Skin of body (tissue), 2 donors: ENCODE measurements around the gene GPSM1. TPM values are rescaled to one million over a fixed set of nuclear protein-coding genes. Genes with fewer than 3 reads are reported as not detected.

ENCODE experiments used
- DNase-seq: peaks from one replicate; lab custom pipeline; 2025; lab: John Stamatoyannopoulos, UW
- total RNA-seq: library from RNA; depleted of rRNA; stranded (reverse); fragments of >200 nt; gene quantifications from one replicate; pipeline ENCODE4 v1.2.3, GENCODE V29; 2014

The GPSM1 gene
- total RNA-seq, 1 donor from 2014 or later = 18.6 TPM

DNA sequence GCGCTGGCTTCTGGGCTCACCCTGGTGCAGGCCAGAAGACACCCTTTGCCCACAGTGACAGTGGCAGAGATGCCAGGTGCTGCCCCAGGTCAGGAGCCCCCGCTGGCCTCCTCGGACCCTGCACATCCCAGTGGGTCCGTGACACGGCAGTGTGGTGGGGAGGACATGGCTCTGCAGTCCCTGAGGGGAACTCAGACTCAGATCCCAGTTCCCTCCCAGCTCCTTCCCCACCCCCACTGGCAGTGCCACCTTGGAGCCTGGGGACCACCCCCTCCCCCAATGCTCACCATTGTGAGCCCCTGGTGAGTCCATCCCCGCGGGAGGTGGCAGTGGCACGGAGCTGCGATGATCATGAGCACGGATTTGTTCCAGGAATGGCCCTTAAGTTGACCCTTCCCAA is 22.9 kb upstream of the GPSM1 start:
- no peak for DNase-seq

DNA sequence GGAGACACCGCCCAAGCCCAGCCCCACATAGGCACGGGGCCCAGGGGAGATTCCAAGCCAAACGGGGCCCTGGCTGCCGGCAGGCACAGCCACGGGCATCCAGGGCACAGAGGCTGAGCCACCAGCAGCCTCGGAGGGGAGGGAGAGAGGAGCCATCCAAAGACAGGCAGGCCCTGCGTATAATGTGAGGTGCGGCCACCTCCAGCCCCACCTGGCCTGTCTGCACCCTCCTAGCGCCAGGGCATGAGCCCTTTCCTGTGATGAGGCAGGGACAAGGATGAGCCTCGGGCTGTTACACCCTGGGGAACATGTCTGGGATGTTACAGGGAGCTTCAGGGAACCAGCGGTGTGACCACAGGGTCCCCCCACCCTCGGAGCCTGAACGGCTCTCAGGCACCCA is 22.4 kb upstream of the GPSM1 start:
- no peak for DNase-seq

DNA sequence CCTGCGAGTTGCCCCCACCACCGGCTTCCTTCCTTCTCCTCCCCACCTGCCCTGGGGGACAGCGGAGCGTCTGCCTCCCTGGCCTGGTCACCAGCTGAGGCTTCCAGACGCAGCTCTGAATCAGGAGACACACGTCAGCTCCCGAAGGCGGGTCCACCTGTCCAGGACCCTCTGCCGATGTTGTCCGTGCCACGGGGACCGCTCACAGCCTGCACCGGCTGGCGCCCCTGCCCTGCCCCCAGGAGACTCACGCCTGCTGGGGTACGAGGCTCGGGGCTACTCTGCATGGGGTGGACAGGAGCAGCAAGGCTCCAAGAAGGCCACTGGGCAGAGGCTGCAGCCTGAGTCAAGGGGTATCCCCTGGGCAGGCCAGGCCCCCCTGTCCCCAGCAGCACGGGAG is 21.5 kb upstream of the GPSM1 start:
- DNase-seq = no peak

DNA sequence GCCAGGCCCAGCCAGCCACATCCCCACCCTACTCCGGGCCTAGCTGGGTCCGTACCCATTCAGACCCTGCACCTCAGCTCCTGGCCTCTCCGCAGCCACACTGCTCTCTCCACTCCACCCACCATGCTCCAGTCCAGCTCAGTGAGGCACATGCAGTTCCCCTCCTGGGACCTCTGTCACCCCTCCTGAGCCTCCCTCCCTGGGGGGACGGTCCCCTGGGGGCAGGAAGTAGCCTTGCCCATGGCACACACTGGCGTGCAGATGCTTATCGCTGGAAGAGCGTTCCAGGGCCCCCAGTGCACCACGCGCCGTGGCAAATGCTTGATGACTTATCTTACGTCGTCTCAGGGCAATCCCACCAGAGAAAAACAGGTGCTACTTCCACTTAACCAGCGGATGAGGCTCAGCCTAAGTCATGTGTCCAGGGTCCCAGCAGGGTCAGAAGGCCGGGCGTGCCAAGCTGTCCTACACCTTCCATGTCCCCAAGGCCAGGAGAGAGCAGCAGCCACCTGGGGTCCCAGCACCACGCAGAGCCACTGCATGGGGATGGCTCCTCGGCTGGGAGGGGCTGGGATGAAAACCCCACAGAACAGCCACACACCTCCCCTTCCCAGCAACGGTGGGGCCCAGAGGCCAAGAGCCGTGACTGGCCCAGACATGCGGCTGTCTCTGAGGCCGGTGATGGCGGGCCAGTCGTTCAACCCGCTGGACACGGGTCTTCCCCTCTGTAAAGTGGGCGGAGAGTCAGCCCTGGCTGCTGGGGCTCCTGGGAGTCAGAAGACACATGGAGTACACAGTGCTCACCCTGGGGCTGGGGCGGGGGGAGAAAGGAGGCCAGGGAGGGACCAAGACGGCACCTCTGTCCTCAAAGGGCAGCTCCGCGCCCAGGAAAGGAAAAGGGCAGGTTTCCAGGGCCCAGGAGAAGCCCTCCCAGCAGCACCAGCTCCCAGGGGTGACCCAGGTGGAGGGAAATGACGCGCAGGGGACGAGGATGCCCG is 20.8 kb upstream of the GPSM1 start:
- no peak for DNase-seq

DNA sequence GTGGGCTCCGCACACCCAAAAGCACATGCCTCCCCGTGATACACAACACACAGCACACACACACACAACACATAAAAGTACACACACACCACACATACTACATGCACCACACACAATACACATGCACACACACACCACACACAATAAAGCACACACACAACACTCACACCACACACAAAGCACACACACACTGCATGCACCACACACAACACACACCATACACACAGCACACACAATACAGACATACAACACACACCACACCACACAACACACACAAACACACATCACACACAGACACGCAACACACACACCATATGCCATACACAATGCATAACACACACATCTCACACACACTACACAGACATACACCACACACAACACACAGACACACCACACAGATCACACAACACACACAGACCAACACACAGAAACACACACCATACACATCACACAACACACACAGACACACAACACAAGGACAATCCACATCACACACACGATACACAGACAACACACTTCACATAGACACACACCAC is 20.1 kb upstream of the GPSM1 start:
- DNase-seq = no peak

DNA sequence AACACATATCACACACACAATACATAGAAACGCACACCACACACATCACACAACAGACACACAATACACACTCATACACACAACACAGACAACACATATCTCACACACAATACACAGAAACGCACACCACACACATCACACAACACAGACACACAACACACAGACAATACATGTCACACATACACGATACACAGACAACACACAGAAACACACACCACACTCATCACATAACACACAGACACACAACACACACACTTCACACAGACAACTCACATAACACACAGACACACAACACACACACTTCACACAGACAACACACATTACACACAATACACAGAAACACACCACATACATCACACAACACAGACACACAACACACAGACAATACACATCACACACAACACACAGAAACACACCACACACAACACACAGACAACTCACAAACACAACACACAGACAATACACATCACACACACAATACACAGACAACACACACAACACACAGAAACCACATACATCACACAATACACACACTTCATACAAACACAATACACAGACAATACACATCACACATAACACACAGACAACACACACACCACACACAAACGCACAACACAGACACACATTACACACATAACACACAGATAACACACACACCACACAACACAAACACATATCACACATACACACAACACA is 19.2 kb upstream of the GPSM1 start:
- no peak for DNase-seq

DNA sequence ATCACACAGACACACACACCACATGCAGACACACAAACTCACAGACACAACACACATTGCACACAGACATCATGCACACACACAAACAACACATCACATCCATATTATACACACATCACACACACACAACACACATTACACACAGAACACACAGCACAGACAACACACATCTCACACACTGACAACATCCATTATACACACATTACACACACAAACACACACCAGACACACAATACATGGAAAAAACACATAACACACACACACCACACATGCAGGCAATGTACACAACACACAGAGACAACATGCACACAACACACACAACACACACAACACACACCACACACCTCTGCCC is 18.7 kb upstream of the GPSM1 start:
- DNase-seq = no peak

DNA sequence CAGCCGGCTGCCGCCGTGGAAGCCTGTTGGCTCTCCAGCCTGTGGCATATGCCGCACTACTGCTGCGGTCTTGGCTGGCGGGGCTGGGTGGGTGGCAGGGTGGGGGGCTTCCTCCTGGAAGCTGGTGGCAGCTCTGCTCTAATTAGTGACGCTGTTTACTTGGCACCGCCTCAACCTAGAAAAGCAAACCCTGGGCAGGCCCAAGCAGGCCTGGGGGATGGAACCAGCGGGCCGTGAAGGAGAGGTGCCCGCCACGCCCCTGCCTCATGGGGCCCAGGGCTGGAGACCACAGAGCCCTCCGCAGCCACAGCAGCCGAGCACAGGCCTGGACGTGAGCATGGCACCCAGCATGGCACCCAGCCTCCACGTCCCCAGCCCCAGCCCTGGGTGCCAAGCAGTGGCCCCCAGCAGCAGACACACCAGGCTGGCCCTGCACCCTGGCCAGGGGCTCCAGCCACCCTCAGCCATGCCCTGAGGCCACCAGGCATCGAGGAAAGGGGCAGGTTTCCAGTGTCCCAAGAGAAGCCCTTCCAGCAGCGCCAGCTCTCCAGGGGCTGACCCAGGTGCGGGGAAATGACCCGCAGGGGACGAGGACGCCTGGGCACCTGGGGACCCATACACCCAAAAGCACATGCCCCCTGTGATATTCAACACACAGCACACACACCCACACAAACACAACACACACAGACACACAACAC is 18.1 kb upstream of the GPSM1 start:
- DNase-seq = no peak

DNA sequence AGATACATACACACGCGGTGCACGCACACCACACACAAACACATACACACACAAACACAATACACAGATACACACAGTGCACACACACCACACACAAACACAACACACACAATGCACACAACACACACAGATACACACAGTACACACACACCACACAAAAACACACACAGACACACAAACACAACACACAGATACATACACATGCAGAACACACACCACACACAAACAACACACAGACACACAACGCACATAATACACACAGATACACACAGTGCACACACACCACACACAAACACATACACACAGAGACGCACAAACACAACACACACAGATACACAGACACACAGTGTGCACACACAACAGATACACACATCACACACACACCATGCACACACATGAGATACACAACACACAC is 17.5 kb upstream of the GPSM1 start:
- DNase-seq = no peak

DNA sequence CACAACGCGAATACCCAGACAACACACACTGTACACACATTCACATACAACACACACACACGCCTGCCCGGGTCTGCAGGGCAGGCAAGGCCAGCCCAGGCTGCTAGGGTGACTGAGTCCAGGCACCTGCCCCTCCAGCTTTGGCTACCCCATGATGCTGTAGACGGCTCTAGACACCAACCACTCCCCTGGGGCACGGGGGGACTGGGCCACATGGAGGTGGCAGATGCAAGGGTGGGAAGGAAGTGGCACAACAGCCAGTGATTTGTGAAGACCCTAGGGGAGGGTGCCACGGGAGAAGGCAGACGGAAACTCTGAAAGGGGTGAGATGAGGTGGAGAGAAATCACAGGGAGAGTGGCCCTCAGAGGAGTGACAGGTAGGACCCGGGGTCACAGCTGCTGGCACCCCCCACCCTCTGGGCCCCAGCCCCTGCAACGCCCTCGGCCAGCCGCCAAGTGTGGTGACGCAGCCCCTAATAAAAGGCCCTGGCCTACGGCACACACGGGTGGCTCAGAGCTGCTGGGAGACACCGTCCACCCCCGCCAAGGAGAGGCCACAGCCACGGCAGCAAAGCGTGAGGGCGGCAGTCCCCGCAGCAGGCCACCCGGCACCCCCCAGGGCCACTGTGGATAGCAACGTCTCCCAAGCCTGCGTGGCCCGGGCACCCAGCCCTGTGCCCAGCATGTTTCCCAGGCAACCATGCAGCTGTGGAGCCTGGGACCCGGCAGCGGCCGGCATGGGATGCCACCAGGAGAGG is 16.9 kb upstream of the GPSM1 start:
- DNase-seq = no peak

DNA sequence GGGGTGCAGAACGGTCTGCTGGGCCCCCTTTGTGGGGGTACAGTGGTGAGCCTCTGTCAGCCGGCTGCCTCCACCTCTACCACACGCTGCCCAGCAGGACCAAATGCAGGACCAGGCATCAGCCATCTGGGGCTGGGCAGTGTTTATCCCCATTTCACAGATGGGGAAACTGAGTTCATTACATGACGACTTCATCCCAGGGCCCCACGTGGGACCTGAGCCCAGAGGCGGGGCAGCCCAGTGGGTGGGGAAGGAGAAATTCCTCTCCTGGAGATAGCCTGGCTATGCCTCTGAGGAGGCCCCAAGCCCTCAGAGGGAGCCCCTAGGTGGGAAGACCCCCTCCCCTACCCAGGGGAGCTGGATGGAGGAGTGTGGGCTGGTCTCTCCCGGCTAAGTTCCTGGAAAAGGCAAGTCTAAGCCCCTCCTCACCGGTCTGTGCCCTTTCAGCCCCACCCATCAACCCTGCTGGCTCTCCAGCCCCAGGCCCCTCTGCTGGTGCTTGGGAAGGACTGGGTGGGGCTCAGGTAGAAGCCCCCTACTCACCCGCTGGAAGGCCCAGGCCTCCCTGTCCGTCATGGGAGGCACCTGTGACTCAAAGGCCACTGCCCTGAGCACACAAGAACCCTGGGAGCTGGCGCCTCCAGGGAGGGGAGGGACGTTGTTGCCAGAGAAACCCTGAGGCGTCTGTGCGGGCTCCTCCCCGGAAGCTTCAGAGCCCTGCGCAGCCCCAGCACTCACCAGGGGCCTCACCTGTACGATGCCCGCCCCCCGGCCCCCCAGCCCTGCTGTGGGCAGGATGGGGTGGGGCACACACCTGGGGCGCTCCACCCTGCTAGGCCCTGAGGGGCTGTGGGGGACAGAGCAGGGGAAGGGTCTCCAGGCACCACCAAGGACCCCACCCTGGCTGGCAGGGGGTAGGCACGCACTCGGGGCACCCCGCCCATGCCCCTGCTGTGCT is 16.0 kb upstream of the GPSM1 start:
- DNase-seq = no peak

DNA sequence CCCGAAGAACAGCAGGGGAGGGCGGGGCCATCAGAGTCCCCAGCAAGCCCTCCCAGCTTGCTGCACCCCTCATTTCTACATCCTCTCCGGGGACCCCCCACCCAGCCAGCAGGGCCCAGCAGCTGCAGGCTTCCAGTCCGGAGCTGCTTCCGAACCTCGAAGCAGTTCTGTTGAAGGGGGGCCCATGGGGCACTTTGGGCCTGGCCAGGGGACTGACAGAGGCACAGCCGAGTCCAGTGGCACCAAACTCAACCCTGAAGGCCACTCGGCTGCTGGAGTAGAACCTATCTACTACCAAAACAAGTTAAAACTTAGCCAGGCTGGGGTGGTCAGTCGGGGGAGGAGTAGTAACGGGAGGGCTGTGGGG is 15.3 kb upstream of the GPSM1 start:
- DNase-seq = no peak

DNA sequence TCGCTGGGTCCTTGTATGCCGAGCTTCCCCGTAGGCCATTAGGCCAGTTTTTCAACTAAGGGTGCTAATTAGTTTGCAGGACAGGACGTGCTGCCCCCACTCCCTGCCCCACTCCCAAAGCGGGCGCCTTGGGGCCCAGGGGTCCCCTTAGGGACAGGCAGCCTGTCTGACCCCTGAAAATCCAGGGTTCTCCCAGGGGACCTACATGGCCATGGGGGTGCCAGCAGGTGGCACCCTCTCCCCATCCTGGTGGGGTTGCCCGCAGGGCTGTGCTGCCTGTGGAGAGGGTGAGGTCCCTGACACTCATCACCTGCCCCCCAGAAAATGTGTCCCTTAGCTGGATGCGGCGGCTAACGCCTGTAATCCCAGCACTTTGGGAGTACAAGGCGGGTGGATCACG is 14.9 kb upstream of the GPSM1 start:
- DNase-seq = no peak

DNA sequence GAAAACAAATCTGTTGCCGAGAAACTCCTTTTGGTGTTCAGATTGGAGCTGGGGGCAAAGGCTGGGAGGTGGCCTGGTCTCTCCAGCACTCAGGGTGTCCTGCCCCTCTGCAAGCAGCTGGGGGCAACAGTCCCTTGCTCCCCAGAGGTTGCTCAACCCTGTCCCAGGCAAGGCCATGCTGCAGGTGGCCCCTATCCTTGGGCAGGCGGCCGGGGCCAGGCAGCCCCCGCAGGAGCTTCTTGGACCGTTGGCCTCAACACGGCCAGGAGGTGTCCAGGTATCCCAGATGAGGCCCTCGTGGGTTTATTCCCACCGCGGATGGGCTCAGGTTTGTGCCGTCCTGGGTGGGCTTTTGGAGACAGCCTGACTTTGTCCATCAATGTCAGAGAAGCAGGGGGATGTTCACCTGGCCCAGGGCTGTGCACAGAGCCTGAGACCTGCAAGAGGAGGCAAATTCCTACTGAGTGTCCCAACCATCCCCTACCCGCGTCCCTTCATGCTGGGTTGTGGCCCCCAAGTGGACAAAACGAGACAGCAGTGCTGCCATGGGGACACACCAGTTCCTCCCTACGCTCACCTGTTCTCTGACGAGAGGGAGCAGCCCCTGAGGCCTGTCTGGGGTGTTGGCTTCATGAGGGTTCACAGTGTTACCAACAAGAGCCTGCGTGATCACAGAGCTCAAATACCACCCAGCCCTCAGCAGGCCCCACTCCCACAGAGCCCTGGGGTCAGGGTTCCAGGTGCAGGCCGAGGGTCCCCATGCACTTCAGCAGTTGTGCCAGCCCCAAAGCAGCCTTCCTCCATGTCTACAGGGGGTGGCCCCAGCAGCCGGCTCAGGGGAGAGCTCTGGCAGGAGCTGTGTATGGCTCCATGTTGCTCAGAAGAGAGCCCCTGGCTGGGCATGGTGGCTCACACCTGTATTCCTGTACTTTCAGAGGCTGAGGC is 14.0 kb upstream of the GPSM1 start:
- DNase-seq = no peak

DNA sequence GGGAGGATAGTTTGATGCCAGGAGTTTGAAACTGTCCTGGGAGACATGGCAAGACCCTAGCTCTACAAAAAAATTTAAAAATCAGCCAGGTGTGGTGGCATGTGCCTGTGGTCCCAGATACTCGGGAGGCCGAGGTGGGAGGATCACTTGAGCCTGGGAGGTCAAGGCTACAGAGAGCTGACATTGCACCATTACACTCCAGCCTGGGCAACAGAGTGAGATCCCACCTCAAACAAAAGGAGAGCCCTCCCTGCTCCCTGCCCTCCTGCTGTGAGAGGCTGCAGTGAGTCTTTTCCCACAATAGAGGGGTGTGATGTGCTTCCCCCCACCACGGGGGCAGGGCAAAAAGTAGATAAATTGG is 13.3 kb upstream of the GPSM1 start:
- no peak for DNase-seq

DNA sequence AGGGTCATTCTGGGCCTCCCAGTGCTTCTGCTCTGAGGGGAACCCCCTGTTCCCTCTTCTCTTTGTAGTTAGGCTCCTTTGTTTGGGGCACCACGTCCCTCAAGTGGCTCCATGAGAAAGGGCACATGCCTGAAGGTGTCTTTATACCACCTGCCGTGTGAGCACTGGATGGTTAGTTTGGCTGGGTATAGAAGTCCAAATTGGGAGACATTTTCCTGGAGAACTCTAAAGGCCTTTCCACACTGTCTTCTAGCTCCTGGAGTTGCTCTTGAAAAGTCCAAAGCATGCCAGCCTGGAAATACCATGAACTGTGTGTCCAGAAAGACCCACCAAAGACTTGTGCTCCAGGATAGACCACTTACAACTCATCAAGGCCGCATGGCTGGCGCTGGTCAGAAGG is 12.4 kb upstream of the GPSM1 start:
- no peak for DNase-seq

DNA sequence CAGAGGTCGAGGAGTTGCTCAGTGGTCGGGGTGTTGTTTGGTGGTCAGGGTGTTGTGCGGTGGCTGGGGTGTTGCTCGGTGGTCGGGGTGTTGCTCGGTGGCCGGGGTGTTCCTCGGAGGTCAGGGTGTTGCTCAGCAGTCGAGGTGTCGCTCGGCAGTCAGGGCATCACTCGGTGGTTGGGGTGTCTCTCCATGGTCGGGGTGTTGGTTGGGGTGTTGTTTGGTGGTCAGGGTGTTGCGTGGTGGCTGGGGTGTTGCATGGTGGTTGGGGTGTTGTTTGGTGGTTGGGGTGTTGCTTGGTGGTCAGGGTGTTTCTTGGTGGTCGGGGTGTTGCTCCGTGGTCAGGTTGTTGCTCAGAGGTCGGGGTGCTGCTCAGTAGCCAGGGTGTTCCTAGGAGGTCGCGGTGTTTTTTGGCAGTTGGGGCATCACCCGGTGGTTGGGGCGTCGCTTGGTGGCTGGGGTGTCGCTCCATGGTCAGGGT is 11.0 kb upstream of the GPSM1 start:
- DNase-seq = no peak

DNA sequence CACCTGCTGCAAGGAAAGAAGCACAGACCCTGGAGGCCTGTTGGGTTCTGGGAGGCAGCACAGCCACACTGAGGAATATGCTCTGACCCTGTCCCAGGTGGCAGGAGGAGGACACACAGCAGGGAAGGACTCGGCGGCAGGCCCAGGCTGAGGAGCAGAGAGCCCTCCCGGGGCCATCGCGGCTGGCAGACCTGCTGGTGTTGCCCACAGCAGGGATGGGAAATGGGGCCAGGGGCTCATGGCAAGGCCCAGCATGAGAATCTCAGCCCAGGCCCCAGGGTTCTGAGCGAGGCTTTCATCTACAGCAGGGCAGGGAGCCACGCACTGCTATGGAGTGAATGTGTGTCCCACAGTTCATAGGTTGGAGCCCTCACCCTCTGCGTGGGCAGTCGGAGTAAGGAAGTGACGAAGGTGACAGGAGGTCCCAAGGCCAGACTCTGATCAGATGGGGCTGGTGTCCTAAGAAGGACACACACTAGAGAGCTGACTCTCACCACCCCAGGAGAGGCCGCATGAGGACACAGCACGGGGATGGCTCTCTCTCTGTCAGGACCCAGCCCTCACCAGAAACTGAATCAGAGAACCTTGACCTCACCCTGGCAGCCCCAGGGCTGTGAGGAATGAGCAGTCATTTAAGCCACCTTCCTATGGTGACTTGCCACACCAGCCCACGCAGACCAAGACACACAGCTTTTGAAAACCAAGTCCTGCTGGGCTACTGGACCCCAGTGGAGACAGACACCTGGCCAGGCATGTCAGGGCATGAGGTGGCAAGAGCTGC is 10.3 kb upstream of the GPSM1 start:
- DNase-seq = no peak
